HepG2 (cell line): ENCODE data around the gene CHN2. TPM values are rescaled to one million over a fixed set of nuclear protein-coding genes. Genes with fewer than 3 reads are reported as not detected.

Experiments
- ATAC-seq: fragments of 200-7000 bp; cut with Tn5 transposase; 3 replicates; pipeline ENCODE4 v1.9.1; 2020; ENCODE audit warnings: mild to moderate bottlenecking, moderate library complexity
- BruUV-seq: library from RNA; stranded (reverse); fragments of 400-500 nt; replicated peaks from 2 replicates; lab custom pipeline; 2021; lab: Mats Ljungman, UMichigan
- CTCF ChIA-PET: fragments of 300-600 bp; formaldehyde crosslinking; extraction: SDS; loops from one replicate; lab custom pipeline; 2021; ENCODE audit warnings: low total read pairs, inconsistent platforms, low intra/inter-chr PET ratio; lab: Yijun Ruan, JAX
- POLR2A ChIA-PET: fragments of 350-600 bp; sonication (Branson Sonifier 250); formaldehyde crosslinking; loops from one replicate; lab custom pipeline; 2020; ENCODE audit warnings: antibody characterized with exemption, inconsistent platforms; lab: Yijun Ruan, JAX
- DNase-seq: peaks from one replicate; pipeline ENCODE4 v3.0.0-alpha.2; 2015; ENCODE audit warnings: low spot score
- FAIRE-seq: peaks from 3 replicates; lab custom pipeline; 2011; peaks lifted over from hg19 to GRCh38; lab: Jason Lieb, UNC
- H2AFZ ChIP-seq: one replicate; pipeline ENCODE4 v1.6.1; 2011; ENCODE audit warnings: low read length, inconsistent platforms
- H3K27ac ChIP-seq: fragments of 300-600 bp; 3 replicates; pipeline ENCODE4 v1.8.0; 2011; ENCODE audit warnings: mixed run types, mild to moderate bottlenecking, mixed read lengths, low read length, inconsistent platforms; ENCODE audit not compliant: insufficient read depth; ENCODE audit errors: extremely low read length
- H3K27me3 ChIP-seq, 2 experiments: fragments of 200-600 bp in 1 of 2; 2 replicates in 1 of 2; 3 replicates in 1 of 2; pipeline versions ENCODE4 v1.6.0 to v1.8.0; 2011; ENCODE audit warnings: low read length in 2 of 2, mild to moderate bottlenecking in 2 of 2, moderate library complexity in 2 of 2, inconsistent platforms in 1 of 2; ENCODE audit not compliant: insufficient read depth in 2 of 2, control insufficient read depth in 1 of 2
- H3K36me3 ChIP-seq, 2 experiments: fragments of 200-600 bp in 1 of 2; replicated peaks in 1 of 2; 2 replicates in 1 of 2; 3 replicates in 1 of 2; pipeline versions ENCODE4 v1.5.1 to v1.8.0; 2011; ENCODE audit warnings: low read length in 2 of 2, inconsistent platforms in 1 of 2; ENCODE audit not compliant: insufficient read depth in 2 of 2, control insufficient read depth in 1 of 2
- H3K4me1 ChIP-seq: 2 replicates; pipeline ENCODE4 v1.5.1; 2012; ENCODE audit warnings: low read length, inconsistent platforms; ENCODE audit not compliant: insufficient read depth
- H3K4me2 ChIP-seq: 2 replicates; pipeline ENCODE4 v1.6.0; 2011; ENCODE audit warnings: low read depth, low read length, inconsistent platforms
- H3K4me3 ChIP-seq, 3 experiments: fragments of 200-600 bp in 1 of 3; sonication (generic), shearing (Covaris generic) in 1 of 3; replicated peaks in 1 of 3; 2 replicates each; pipeline ENCODE4 v1.5.1; 2011 to 2016; ENCODE audit warnings: low read length in 3 of 3, inconsistent platforms in 2 of 3, low read depth in 2 of 3, mild to moderate bottlenecking in 2 of 3, control low read depth in 1 of 3, mixed read lengths in 1 of 3; ENCODE audit not compliant: insufficient read depth in 1 of 3
- H3K79me2 ChIP-seq: one replicate; pipeline ENCODE4 v1.6.1; 2011; ENCODE audit warnings: low read length, inconsistent platforms; ENCODE audit not compliant: insufficient read depth
- H3K9ac ChIP-seq: 2 replicates; pipeline ENCODE4 v1.6.0; 2011; ENCODE audit warnings: mild to moderate bottlenecking, low read depth, low read length, inconsistent platforms; ENCODE audit not compliant: insufficient read depth
- H3K9me3 ChIP-seq: 2 replicates; pipeline ENCODE4 v1.5.1; 2012; ENCODE audit warnings: mild to moderate bottlenecking, low read length
- H4K20me1 ChIP-seq: 2 replicates; pipeline ENCODE4 v1.6.0; 2011; ENCODE audit warnings: inconsistent platforms, mild to moderate bottlenecking, low read length, moderate library complexity; ENCODE audit not compliant: insufficient read depth
- ARID2 ChIP-seq: sonication (generic); formaldehyde crosslinking; IDR thresholded peaks from 2 replicates; pipeline ENCODE4 v1.8.1; 2022; ENCODE audit warnings: mild to moderate bottlenecking, missing genetic modification reagents, borderline replicate concordance
- ERF ChIP-seq: IDR thresholded peaks from 2 replicates; pipeline ENCODE4 v1.6.1; 2018; ENCODE audit warnings: missing biosample characterization, missing genetic modification reagents
- GABPA ChIP-seq, 2 experiments: IDR thresholded peaks; 2 replicates each; pipeline ENCODE4 v1.6.1; 2011 to 2016; ENCODE audit warnings: low read depth in 2 of 2, low read length in 1 of 2, missing biosample characterization in 1 of 2, missing genetic modification characterization in 1 of 2
- ISX ChIP-seq: sonication (generic); formaldehyde crosslinking; conservative IDR thresholded peaks from 2 replicates; pipeline ENCODE4 v1.5.0; 2020; ENCODE audit warnings: missing genetic modification reagents
- KDM2A ChIP-seq: sonication (generic); formaldehyde crosslinking; IDR thresholded peaks from 2 replicates; pipeline ENCODE4 v1.4.0; 2020; ENCODE audit warnings: low read depth, missing genetic modification reagents, borderline replicate concordance
- LBX2 ChIP-seq: sonication (generic); formaldehyde crosslinking; IDR thresholded peaks from 2 replicates; pipeline ENCODE4 v1.5.0; 2020; ENCODE audit warnings: missing genetic modification reagents, mild to moderate bottlenecking, borderline replicate concordance
- MIXL1 ChIP-seq: IDR thresholded peaks from 2 replicates; pipeline ENCODE4 v1.6.1; 2016
- ZBTB3 ChIP-seq: sonication (generic); formaldehyde crosslinking; IDR thresholded peaks from 2 replicates; pipeline ENCODE4 v1.4.0; 2020; ENCODE audit warnings: low read depth, mild to moderate bottlenecking, moderate library complexity, missing genetic modification reagents, borderline replicate concordance
- ZBTB38 ChIP-seq: sonication (generic); formaldehyde crosslinking; IDR thresholded peaks from 2 replicates; pipeline ENCODE4 v1.5.1; 2020; ENCODE audit warnings: mild to moderate bottlenecking, missing genetic modification reagents
- ZBTB42 ChIP-seq: sonication (generic); formaldehyde crosslinking; IDR thresholded peaks from 2 replicates; pipeline ENCODE4 v1.5.0; 2020; ENCODE audit warnings: mild to moderate bottlenecking, missing genetic modification reagents
- ZBTB49 ChIP-seq: sonication (generic); formaldehyde crosslinking; IDR thresholded peaks from 2 replicates; pipeline ENCODE4 v1.4.0; 2020; ENCODE audit warnings: missing genetic modification reagents, borderline replicate concordance
- ZNF205 ChIP-seq: IDR thresholded peaks from 2 replicates; pipeline ENCODE4 v1.6.1; 2018; ENCODE audit warnings: missing biosample characterization, missing genetic modification reagents
- ZNF713 ChIP-seq: sonication (generic); formaldehyde crosslinking; IDR thresholded peaks from 2 replicates; pipeline ENCODE4 v1.4.0; 2020; ENCODE audit warnings: mild to moderate bottlenecking, missing genetic modification reagents
- ZSCAN22 ChIP-seq: sonication (generic); formaldehyde crosslinking; IDR thresholded peaks from 2 replicates; pipeline ENCODE4 v1.4.0; 2020; ENCODE audit warnings: mild to moderate bottlenecking, missing genetic modification reagents
- WGBS: methylation state at CpG from one replicate; pipeline ENCODE4 v1.1.6; 2017; ENCODE audit warnings: low lambda C conversion rate; 5-methylcytosine and 5-hydroxymethylcytosine counted together
- in situ Hi-C: cut with HindIII; loops from 2 replicates; pipeline ENCODE4 v1.10.0; 2017; ENCODE audit warnings: low pct_unique_long_range_greater_than_20kb; ENCODE audit not compliant: extremely low pct_ligation_motif_present
- intact Hi-C: fragments of 100-400 bp; cut with micrococcal nuclease; formaldehyde crosslinking; loops from one replicate; pipeline ENCODE4 v1.10.0; 2022; ENCODE audit not compliant: unreplicated experiment
- polyA plus RNA-seq, 8 experiments: library from polyadenylated mRNA; depleted of rRNA in 3 of 8; stranded (reverse) in 7 of 8; unstranded in 1 of 8; fragments of >200 nt; fragmentation: Illumina TruSeq in 4 of 8; extraction: Trizol in 4 of 8; gene quantifications; 2 replicates each; pipeline versions ENCODE4 v1.2.1 to v1.2.3, GENCODE V29; 2011 to 2016; ENCODE audit warnings: low read depth in 4 of 8, missing spikeins in 1 of 8, mixed read lengths in 1 of 8; ENCODE audit not compliant: insufficient read depth in 1 of 8
- total RNA-seq, 5 experiments: library from RNA; depleted of rRNA; stranded (reverse); fragments of >200 nt; fragmentation: Illumina TruSeq; extraction: Trizol; gene quantifications; 2 replicates each; pipeline ENCODE4 v1.2.3, GENCODE V29; 2016; ENCODE audit warnings: low read depth in 1 of 5
- TF ChIP-seq, protein P1 (sequence below): sonication (generic); formaldehyde crosslinking; IDR thresholded peaks from 2 replicates; pipeline ENCODE4 v1.5.0; 2020; ENCODE audit warnings: missing genetic modification reagents

CHN2 gene
- total and polyA plus RNA-seq, 2 of the 13 experiments (the other 11 are each of a cell fraction or from before 2014, with no cell fraction given) = 23.5 to 30.5 TPM

DNA sequence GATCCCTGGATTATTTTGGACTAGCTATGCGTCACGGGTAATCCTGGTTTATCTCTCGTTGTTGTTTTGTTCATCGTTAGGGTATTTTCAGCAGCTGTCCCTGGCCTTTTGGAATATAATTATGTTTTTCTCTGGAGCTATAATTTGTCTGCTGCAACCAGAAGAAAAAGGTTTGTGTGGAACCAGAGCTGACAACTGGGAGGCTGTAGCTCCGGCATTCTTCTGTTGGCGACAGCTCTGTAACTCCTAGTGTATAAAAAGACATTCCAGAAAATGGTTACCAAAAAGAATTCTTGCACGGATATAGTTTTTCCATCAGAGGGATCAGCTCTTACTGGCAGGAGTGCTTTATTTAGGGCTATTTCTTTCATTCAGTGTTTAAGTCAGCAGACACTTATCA lies 238.1 kb downstream of the CHN2 start:
- no peaks in the 10 kb centered on the region for H3K27me3 ChIP-seq

More for the DNA sequence above, 238.1 kb downstream of the CHN2 start:
- H4K20me1 ChIP-seq = no peaks in the 10 kb centered on the region
- no peaks in the 10 kb centered on the region for H3K9me3 ChIP-seq
- H2AFZ ChIP-seq = no peak overlapping the region
- 0 out of 2 replicates have a peak, but pooled peaks cover 6% of the 10 kb centered on the region for H3K4me1 ChIP-seq
- intact Hi-C loops (no loop called here), in situ Hi-C loops (no loop called here)
- POLR2A ChIA-PET = no interaction called here
- peaks cover 0 to 7% of the 10 kb centered on the region in 2 experiments; a peak in 2 of 5 replicates for H3K36me3 ChIP-seq
- H3K27ac ChIP-seq = no peak overlapping the region
- no peak overlapping the region for H3K4me2 ChIP-seq
- CTCF ChIA-PET = no interaction called here
- FAIRE-seq (no peak), DNase-seq (no peak), ATAC-seq (no peak)
- TF ChIP-seq ZBTB42 (CRISPR knock-in tag) = no peak
- TF ChIP-seq KDM2A = no peak
- TF ChIP-seq ISX (CRISPR knock-in tag) = no peak
- TF ChIP-seq ZBTB3 (CRISPR knock-in tag) = no peak
- no peak for TF ChIP-seq ZNF713 (CRISPR knock-in tag)
- no peak for TF ChIP-seq LBX2 (CRISPR knock-in tag)
- TF ChIP-seq GABPA (IDR thresholded peaks at IDR 0.05; ENCODE audit: low read depth, low read length) = no peak
- TF ChIP-seq GABPA (CRISPR knock-in tag; IDR thresholded peaks at IDR 0.05; ENCODE audit: low read depth) = no peak
- no peak for TF ChIP-seq ZSCAN22 (CRISPR knock-in tag)
- TF ChIP-seq ZBTB49 (CRISPR knock-in tag) = no peak
- no peak for TF ChIP-seq ERF (CRISPR knock-in tag)
- no peak for TF ChIP-seq ARID2 (CRISPR knock-in tag)
- no peak for TF ChIP-seq MIXL1 (CRISPR knock-in tag)
- no peak for TF ChIP-seq ZNF205 (CRISPR knock-in tag)
- no peak for TF ChIP-seq ZBTB38 (CRISPR knock-in tag)
- TF ChIP-seq, protein P1, sequence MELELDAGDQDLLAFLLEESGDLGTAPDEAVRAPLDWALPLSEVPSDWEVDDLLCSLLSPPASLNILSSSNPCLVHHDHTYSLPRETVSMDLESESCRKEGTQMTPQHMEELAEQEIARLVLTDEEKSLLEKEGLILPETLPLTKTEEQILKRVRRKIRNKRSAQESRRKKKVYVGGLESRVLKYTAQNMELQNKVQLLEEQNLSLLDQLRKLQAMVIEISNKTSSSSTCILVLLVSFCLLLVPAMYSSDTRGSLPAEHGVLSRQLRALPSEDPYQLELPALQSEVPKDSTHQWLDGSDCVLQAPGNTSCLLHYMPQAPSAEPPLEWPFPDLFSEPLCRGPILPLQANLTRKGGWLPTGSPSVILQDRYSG (CRISPR knock-in tag) = no peak
- WGBS = 97% methylated on average over 7 of the region's 7 CpGs
- no peaks in the 10 kb centered on the region for H3K79me2 ChIP-seq
- no peak overlapping the region for H3K9ac ChIP-seq
- H3K4me3 ChIP-seq = no peak overlapping the region
- no TSS peak for BruUV-seq
